ENCODE measurements around the gene PRM3.

Gene PRM3

GRCh38 chr16:11283820-11284248 is 10.4 kb upstream of the PRM3 start:
- no peak overlapping the region for H3K4me3 ChIP-seq (ENCODE audit: low read depth, low read length)
- DNase-seq (ENCODE audit: low read depth), result peak; percentile 55
- TF ChIP-seq CTCF (IDR thresholded peaks at IDR 0.05; ENCODE audit: low read depth, low read length) (no peak), MAX (IDR thresholded peaks at IDR 0.05; ENCODE audit: low read depth, low read length) (no peak), MYC (IDR thresholded peaks at IDR 0.05; ENCODE audit: low read depth, low read length) (no peak), POLR2A (IDR thresholded peaks at IDR 0.05; ENCODE audit: extremely low read depth, insufficient read length) (no peak)

GRCh38 chr16:11280616-11281522 is 7.4 kb upstream of the PRM3 start, which contains the start of gene PRM1:
Gene PRM1, minus strand, starts transcription at chr16:11281330. Its CDS starts 92 bp downstream, at chr16:11281238.
- no peak within 1 kb of the TSS for H3K4me3 ChIP-seq (ENCODE audit: low read depth, low read length)
- no peak for DNase-seq (ENCODE audit: low read depth)
- no peak for TF ChIP-seq CTCF (IDR thresholded peaks at IDR 0.05; ENCODE audit: low read depth, low read length)
- TF ChIP-seq POLR2A (IDR thresholded peaks at IDR 0.05; ENCODE audit: extremely low read depth, insufficient read length), result no peak
- no peak for TF ChIP-seq MYC (IDR thresholded peaks at IDR 0.05; ENCODE audit: low read depth, low read length)
- TF ChIP-seq MAX (IDR thresholded peaks at IDR 0.05; ENCODE audit: low read depth, low read length), result no peak

GRCh38 chr16:11278681-11279628 is 5.5 kb upstream of the PRM3 start:
- peak; percentile 47 for DNase-seq (ENCODE audit: low read depth)
- TF ChIP-seq POLR2A (IDR thresholded peaks at IDR 0.05; ENCODE audit: extremely low read depth, insufficient read length) (no peak), MYC (IDR thresholded peaks at IDR 0.05; ENCODE audit: low read depth, low read length) (no peak), MAX (IDR thresholded peaks at IDR 0.05; ENCODE audit: low read depth, low read length) (no peak), CTCF (IDR thresholded peaks at IDR 0.05; ENCODE audit: low read depth, low read length) (no peak)
- no peak overlapping the region for H3K4me3 ChIP-seq (ENCODE audit: low read depth, low read length)

GRCh38 chr16:11277607-11278337 is 4.3 kb upstream of the PRM3 start:
- TF ChIP-seq MYC (IDR thresholded peaks at IDR 0.05; ENCODE audit: low read depth, low read length), result no peak
- TF ChIP-seq CTCF (IDR thresholded peaks at IDR 0.05; ENCODE audit: low read depth, low read length), result no peak
- no peak for TF ChIP-seq MAX (IDR thresholded peaks at IDR 0.05; ENCODE audit: low read depth, low read length)
- no peak for TF ChIP-seq POLR2A (IDR thresholded peaks at IDR 0.05; ENCODE audit: extremely low read depth, insufficient read length)
- no peak for DNase-seq (ENCODE audit: low read depth)
- no peak overlapping the region for H3K4me3 ChIP-seq (ENCODE audit: low read depth, low read length)
